Endothelial cell of umbilical vein (primary cell): ENCODE data around the gene ADGRG2. TPM values are rescaled to one million over a fixed set of nuclear protein-coding genes. Genes with fewer than 3 reads are reported as not detected.

Source experiments
- BruUV-seq: library from RNA; stranded (reverse); fragments of 400-500 nt; replicated peaks from 2 replicates; lab custom pipeline; 2021; lab: Mats Ljungman, UMichigan
- CTCF ChIA-PET: fragments of 300-600, 350-600 bp; sonication (Branson Sonifier 250); formaldehyde crosslinking; loops from one replicate; lab custom pipeline; 2021; ENCODE audit warnings: antibody characterized with exemption, inconsistent platforms; lab: Charles Lee
- POLR2A ChIA-PET: fragments of 300-600, 350-600 bp; sonication (Branson Sonifier 250); formaldehyde crosslinking; loops from one replicate; lab custom pipeline; 2021; ENCODE audit warnings: antibody characterized with exemption, inconsistent platforms; lab: Charles Lee
- DNase-seq: peaks from one replicate; pipeline ENCODE4 v3.0.0-alpha.2; 2011; ENCODE audit warnings: low read depth, low spot score
- FAIRE-seq: peaks from 2 replicates; lab custom pipeline; 2011; peaks lifted over from hg19 to GRCh38; lab: Jason Lieb, UNC
- H2AFZ ChIP-seq: 2 replicates; pipeline ENCODE4 v1.6.0; 2012; ENCODE audit warnings: low read depth, low read length, control low read depth, inconsistent platforms
- H3K27ac ChIP-seq: 2 replicates; pipeline ENCODE4 v1.5.1; 2011; ENCODE audit warnings: low read depth, mild to moderate bottlenecking, control low read depth, low read length, moderate library complexity; ENCODE audit not compliant: insufficient read depth
- H3K27me3 ChIP-seq, 2 experiments: 2 replicates each; pipeline versions ENCODE4 v1.6.0 to v1.6.1; 2011; ENCODE audit warnings: low read length in 2 of 2, mixed read lengths in 1 of 2; ENCODE audit not compliant: control insufficient read depth in 2 of 2, insufficient read depth in 2 of 2
- H3K36me3 ChIP-seq, 2 experiments: 2 replicates in 1 of 2; 3 replicates in 1 of 2; pipeline ENCODE4 v1.5.1; 2011; ENCODE audit warnings: low read length in 2 of 2, mild to moderate bottlenecking in 1 of 2, moderate library complexity in 1 of 2; ENCODE audit not compliant: control insufficient read depth in 2 of 2, insufficient read depth in 2 of 2; ENCODE audit errors: extremely low read depth in 1 of 2
- H3K4me1 ChIP-seq: 3 replicates; pipeline ENCODE4 v1.5.1; 2011; ENCODE audit warnings: mild to moderate bottlenecking, low read length; ENCODE audit not compliant: control insufficient read depth, insufficient read depth; ENCODE audit errors: extremely low read depth
- H3K4me2 ChIP-seq: 2 replicates; pipeline ENCODE4 v1.6.1; 2011; ENCODE audit warnings: low read length, control low read depth, mixed read lengths; ENCODE audit not compliant: insufficient read depth
- H3K4me3 ChIP-seq, 3 experiments: fragments of 200-600 bp in 1 of 3; sonication (generic), shearing (Covaris generic) in 1 of 3; replicated peaks in 1 of 3; 2 replicates each; pipeline ENCODE4 v1.5.1; 2011 to 2016; ENCODE audit warnings: control low read depth in 3 of 3, low read length in 3 of 3, mild to moderate bottlenecking in 2 of 3, inconsistent platforms in 1 of 3, low read depth in 1 of 3, moderate library complexity in 1 of 3; ENCODE audit not compliant: insufficient read depth in 1 of 3
- H3K79me2 ChIP-seq: 2 replicates; pipeline ENCODE4 v1.6.0; 2012; ENCODE audit warnings: low read length, inconsistent platforms; ENCODE audit not compliant: control insufficient read depth, insufficient read depth
- H3K9ac ChIP-seq: replicated peaks from 2 replicates; pipeline ENCODE3; 2011; ENCODE audit warnings: low read length, control low read depth; ENCODE audit not compliant: insufficient read depth; ENCODE audit errors: extremely low read depth
- H3K9me1 ChIP-seq: replicated peaks from 3 replicates; pipeline ENCODE4 v1.6.0; 2011; ENCODE audit warnings: mild to moderate bottlenecking, low read length; ENCODE audit not compliant: control insufficient read depth, insufficient read depth; ENCODE audit errors: extremely low read depth
- H3K9me3 ChIP-seq: replicated peaks from 2 replicates; pipeline ENCODE4 v1.5.1; 2012; ENCODE audit warnings: low read length, inconsistent platforms; ENCODE audit not compliant: control insufficient read depth, insufficient read depth
- H4K20me1 ChIP-seq: replicated peaks from 2 replicates; pipeline ENCODE3; 2011; ENCODE audit warnings: mild to moderate bottlenecking, low read length; ENCODE audit not compliant: control insufficient read depth, insufficient read depth; ENCODE audit errors: extremely low read depth
- CTCF ChIP-seq, 2 donors: IDR thresholded peaks; 1 replicate in 1 of 2; 2 replicates in 1 of 2; pipeline ENCODE4 v1.5.1; 2011; ENCODE audit warnings: low read length in 2 of 2, mild to moderate bottlenecking in 2 of 2, moderate library complexity in 2 of 2, control low read depth in 1 of 2, inconsistent platforms in 1 of 2, low read depth in 1 of 2; ENCODE audit not compliant: insufficient read depth in 1 of 2; ENCODE audit errors: extremely low read depth in 1 of 2
- EZH2 ChIP-seq: IDR thresholded peaks from 2 replicates; pipeline ENCODE4 v1.6.1; 2012; ENCODE audit warnings: borderline replicate concordance, low read depth, mild to moderate bottlenecking, moderate library complexity, low read length, inconsistent platforms; ENCODE audit not compliant: severe bottlenecking
- FOS ChIP-seq: IDR thresholded peaks from 2 replicates; pipeline ENCODE4 v1.6.1; 2011; ENCODE audit warnings: mild to moderate bottlenecking, low read length, moderate library complexity, borderline replicate concordance; ENCODE audit not compliant: insufficient read depth
- GATA2 ChIP-seq: IDR thresholded peaks from 2 replicates; pipeline ENCODE4 v1.7.0; 2011; ENCODE audit warnings: low read depth, mild to moderate bottlenecking, moderate library complexity, mixed read lengths, low read length; ENCODE audit not compliant: insufficient read length, insufficient read depth
- JUN ChIP-seq: IDR thresholded peaks from 2 replicates; pipeline ENCODE4 v1.6.1; 2011; ENCODE audit warnings: borderline replicate concordance, low read depth; ENCODE audit not compliant: insufficient read length, insufficient read depth
- MAX ChIP-seq: IDR thresholded peaks from 2 replicates; pipeline ENCODE4 v1.6.1; 2011; ENCODE audit not compliant: insufficient read depth, insufficient read length
- MYC ChIP-seq: IDR thresholded peaks from one replicate; pipeline ENCODE4 v1.6.1; 2011; ENCODE audit warnings: mild to moderate bottlenecking, low read depth, low read length
- POLR2A ChIP-seq: IDR thresholded peaks from 2 replicates; pipeline ENCODE4 v1.6.1; 2012; ENCODE audit warnings: low read depth, mild to moderate bottlenecking, control low read depth, low read length
- POLR2AphosphoS5 ChIP-seq: IDR thresholded peaks from 2 replicates; pipeline ENCODE4 v1.6.1; 2012; ENCODE audit warnings: low read depth, mild to moderate bottlenecking, control low read depth, low read length, moderate library complexity; ENCODE audit not compliant: insufficient read depth
- dilution Hi-C: fragments of 300-500 bp; cut with MboI; formaldehyde crosslinking; loops from one replicate; pipeline ENCODE4 v1.15.0; 2019; ENCODE audit warnings: low sequenced_read_pairs; ENCODE audit not compliant: extremely low pct_ligation_motif_present
- intact Hi-C: fragments of 100-400 bp; cut with micrococcal nuclease; formaldehyde crosslinking; loops from one replicate; pipeline ENCODE4 v1.10.0; 2022
- polyA plus RNA-seq, 4 experiments: library from polyadenylated mRNA; depleted of rRNA in 3 of 4; stranded (reverse) in 3 of 4; unstranded in 1 of 4; fragments of >200 nt; gene quantifications; 2 replicates each; pipeline versions ENCODE4 v1.2.1 to v1.2.3, GENCODE V29; 2011 to 2012; ENCODE audit warnings: missing spikeins in 1 of 4
- total RNA-seq: library from RNA; stranded (reverse); gene quantifications from 2 replicates; pipeline ENCODE4 v1.2.3, GENCODE V29; 2021

Gene ADGRG2
- total and polyA plus RNA-seq, 2 donors (not counting 3 experiments of a cell fraction or from before 2014, with no cell fraction given): not detected

GRCh38 chrX:19028560-19028959 lies 93.7 kb downstream of the ADGRG2 start:
- dilution Hi-C loops: no loop called here
- Histone ChIP-seq H3K9me3 (no peaks in the 10 kb centered on the region), H3K36me3 (no peaks in the 10 kb centered on the region), H3K27ac (no peak overlapping the region), H3K27me3 (no peaks in the 10 kb centered on the region), H3K79me2 (no peaks in the 10 kb centered on the region), H2AFZ (no peak overlapping the region), H3K4me2 (no peak overlapping the region), H3K9me1 (no peaks in the 10 kb centered on the region), H3K9ac (no peak overlapping the region), H4K20me1 (no peaks in the 10 kb centered on the region), H3K4me1 (no peaks in the 10 kb centered on the region), H3K4me3 (no peak overlapping the region)
- FAIRE-seq (no peak), DNase-seq (no peak)
- POLR2A ChIA-PET: no interaction called here
- TF ChIP-seq GATA2 (no peak), JUN (no peak), POLR2A (no peak), CTCF (IDR thresholded peaks at IDR 0.05; ENCODE audit: extremely low read depth in 1 of 2, insufficient read depth in 1 of 2, low read depth in 1 of 2, low read length in 2 of 2) (no peak), MYC (no peak)
- intact Hi-C loops: no loop called here
- CTCF ChIA-PET: interaction anchor here (1.0 kb wide), 1 partner anchor 12 kb away, joined by 5 read pairs; no protein-coding TSS in a partner anchor
- BruUV-seq: no TSS peak

- DNase-seq: no peak
- H3K27ac ChIP-seq: no peak overlapping the region
- H3K4me1 ChIP-seq: no peaks in the 10 kb centered on the region
- no peaks in the 10 kb centered on the region for H3K36me3 ChIP-seq
- no peaks in the 10 kb centered on the region for H3K9me1 ChIP-seq
- H3K27me3 ChIP-seq: no peaks in the 10 kb centered on the region
- FAIRE-seq: no peak
- dilution Hi-C loops (no loop called here), intact Hi-C loops (no loop called here)
- CTCF ChIA-PET: no interaction called here
- TF ChIP-seq CTCF (IDR thresholded peaks at IDR 0.05; ENCODE audit: extremely low read depth in 1 of 2, insufficient read depth in 1 of 2, low read depth in 1 of 2, low read length in 2 of 2) (no peak), MAX (no peak), POLR2AphosphoS5 (no peak), FOS (no peak), MYC (no peak), JUN (no peak), POLR2A (no peak), GATA2 (no peak), EZH2 (no peak)
- no peak overlapping the region for H2AFZ ChIP-seq
- H3K9ac ChIP-seq: no peak overlapping the region
- H3K79me2 ChIP-seq: no peaks in the 10 kb centered on the region
- no peak overlapping the region for H3K4me2 ChIP-seq
- no peaks in the 10 kb centered on the region for H3K9me3 ChIP-seq
- POLR2A ChIA-PET: no interaction called here
- no peaks in the 10 kb centered on the region for H4K20me1 ChIP-seq
- no TSS peak for BruUV-seq
- H3K4me3 ChIP-seq: no peak overlapping the region
These were observed 97.9 kb downstream of the ADGRG2 start for GRCh38 chrX:19024366-19024765.
